CD4-positive, alpha-beta memory T cell (primary cell): Measurements from ENCODE around the gene POFUT1. TPM values are rescaled to one million over a fixed set of nuclear protein-coding genes. Genes with fewer than 3 reads are reported as not detected.

Source experiments
- CTCF ChIA-PET: fragments of 350-600 bp; sonication (Branson Sonifier 250); formaldehyde crosslinking; loops from one replicate; lab custom pipeline; 2021; ENCODE audit warnings: inconsistent platforms; ENCODE audit not compliant: partially characterized antibody; lab: Charles Lee
- POLR2A ChIA-PET: fragments of 350-600 bp; sonication (Branson Sonifier 250); formaldehyde crosslinking; loops from one replicate; lab custom pipeline; 2021; ENCODE audit not compliant: partially characterized antibody; lab: Charles Lee
- DNase-seq, 5 donors: peaks; one replicate each; pipeline versions ENCODE4 v3.0.0 to v3.0.0-alpha.2; 2020 to 2022; ENCODE audit warnings: mixed read lengths in 1 of 5
- H3K27ac ChIP-seq: one replicate; pipeline ENCODE4 v1.7.0; 2013; ENCODE audit warnings: low read depth, low read length
- H3K27me3 ChIP-seq: 2 replicates; pipeline ENCODE4 v1.7.0; 2013; ENCODE audit warnings: mild to moderate bottlenecking, low read length, moderate library complexity; ENCODE audit not compliant: insufficient read depth
- H3K36me3 ChIP-seq: 2 replicates; pipeline ENCODE4 v1.7.0; 2013; ENCODE audit warnings: mild to moderate bottlenecking, low read length, moderate library complexity; ENCODE audit not compliant: insufficient read depth
- H3K4me1 ChIP-seq: 2 replicates; pipeline ENCODE4 v1.7.0; 2013; ENCODE audit warnings: mild to moderate bottlenecking, low read length, moderate library complexity; ENCODE audit not compliant: insufficient read depth
- H3K4me3 ChIP-seq, 2 donors: one replicate each; pipeline ENCODE4 v1.7.0; 2013; ENCODE audit warnings: low read length in 2 of 2, mild to moderate bottlenecking in 1 of 2
- H3K9me3 ChIP-seq, 2 donors: one replicate each; pipeline ENCODE4 v1.7.0; 2013; ENCODE audit warnings: low read length in 2 of 2, control low read depth in 1 of 2; ENCODE audit not compliant: control insufficient read depth in 1 of 2
- H3K27ac Mint-ChIP-seq, 7 donors: one replicate each; pipeline ENCODE4 v1.8.0; 2020 to 2021; ENCODE audit warnings: mixed read lengths in 7 of 7, mild to moderate bottlenecking in 6 of 7, inconsistent platforms in 3 of 7, moderate library complexity in 3 of 7
- H3K27me3 Mint-ChIP-seq, 2 donors: one replicate each; pipeline ENCODE4 v1.8.0; 2020 to 2021; ENCODE audit warnings: mixed read lengths in 2 of 2
- H3K36me3 Mint-ChIP-seq, 2 donors: one replicate each; pipeline ENCODE4 v1.8.0; 2020 to 2021; ENCODE audit warnings: mixed read lengths in 2 of 2, inconsistent platforms in 1 of 2, mild to moderate bottlenecking in 1 of 2
- H3K4me1 Mint-ChIP-seq, 4 donors: one replicate each; pipeline ENCODE4 v1.8.0; 2020 to 2021; ENCODE audit warnings: mixed read lengths in 4 of 4, mild to moderate bottlenecking in 1 of 4
- H3K4me3 Mint-ChIP-seq, 8 donors: one replicate each; pipeline ENCODE4 v1.8.0; 2020 to 2021; ENCODE audit warnings: mixed read lengths in 8 of 8, mild to moderate bottlenecking in 7 of 8, moderate library complexity in 6 of 8, inconsistent platforms in 3 of 8
- H3K9me3 Mint-ChIP-seq, 8 donors: one replicate each; pipeline ENCODE4 v1.8.0; 2020 to 2021; ENCODE audit warnings: mixed read lengths in 8 of 8, mild to moderate bottlenecking in 5 of 8, inconsistent platforms in 3 of 8, moderate library complexity in 1 of 8
- intact Hi-C: fragments of 100-400 bp; cut with micrococcal nuclease; formaldehyde crosslinking; loops from one replicate; pipeline ENCODE4 v1.15.1; 2023
- polyA plus RNA-seq, 2 donors: library from polyadenylated mRNA; unstranded; fragments of 300-500 nt; fragmentation: Illumina TruSeq; gene quantifications; one replicate each; pipeline ENCODE4 v1.2.3, GENCODE V29; 2021
- total RNA-seq, 2 experiments: library from RNA; stranded (reverse); gene quantifications; one replicate each; pipeline ENCODE4 v1.2.3, GENCODE V29; 2021

Gene POFUT1
- total RNA-seq (10 to 100 TPM; 19.7 to 20.8 TPM), polyA plus RNA-seq (10 to 100 TPM; 13.0 to 17.8 TPM)

DNA sequence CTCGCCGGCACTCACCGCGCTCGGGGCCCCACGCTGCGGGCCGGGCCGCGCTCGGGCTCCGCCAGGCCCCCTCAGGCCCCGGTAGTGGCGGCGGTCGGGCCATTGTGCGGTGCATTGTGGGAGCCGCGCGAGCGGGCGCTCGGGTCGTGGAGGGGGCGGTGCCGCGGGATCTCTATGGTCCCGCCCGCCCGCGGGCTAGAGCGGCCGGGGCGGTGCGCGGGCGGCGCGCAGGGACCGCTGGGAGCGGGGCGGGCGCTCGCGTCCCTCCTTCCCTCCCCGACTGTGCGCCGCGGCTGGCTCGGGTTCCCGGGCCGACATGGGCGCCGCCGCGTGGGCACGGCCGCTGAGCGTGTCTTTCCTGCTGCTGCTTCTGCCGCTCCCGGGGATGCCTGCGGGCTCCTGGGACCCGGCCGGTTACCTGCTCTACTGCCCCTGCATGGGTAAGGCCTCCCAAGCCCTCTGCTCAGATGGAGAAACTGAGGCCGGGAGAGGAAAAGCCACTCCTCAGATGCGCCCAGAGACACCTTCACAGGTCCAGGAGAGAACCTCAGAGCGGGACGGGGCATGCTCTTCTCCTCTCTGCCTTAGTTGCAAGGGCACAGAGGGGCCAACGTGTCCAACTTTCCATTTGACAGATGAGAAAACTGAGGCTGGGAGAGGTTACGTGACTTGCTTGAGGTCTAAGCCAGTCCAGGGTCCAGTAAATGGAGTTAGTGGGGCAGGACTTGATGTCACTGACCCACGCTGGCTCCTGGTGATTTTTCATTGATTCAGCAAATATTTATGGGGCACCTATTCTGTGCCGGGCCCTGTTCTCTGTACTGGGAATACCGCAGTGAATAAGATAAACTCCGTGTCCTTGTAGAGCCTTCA, at the start of gene POFUT1, which contains the start of gene PLAGL2:
Gene POFUT1, plus strand, starts transcription at position 255 of the 873 bp plus-strand sequence. Its CDS starts 62 bp downstream, at position 317.
Gene PLAGL2, minus strand, starts transcription at position 118 of the 873 bp plus-strand sequence. CDS start 5,565 bp downstream, outside the sequence.
- Histone ChIP-seq H3K27ac (peak within 1 kb of the TSS; percentile 87), H3K4me3 (peak within 1 kb of the TSS; percentile 62 to 94), H3K36me3 (peaks cover 27% of the 10 kb centered on the region), H3K27me3 (no peaks in the 10 kb centered on the region), H3K4me1 (peaks cover 70% of the 10 kb centered on the region), H3K9me3 (no peaks in the 10 kb centered on the region)
- Mint-ChIP-seq H3K4me1 (peaks cover 62 to 76% (median 72%) of the 10 kb centered on the region in 4 donors), H3K27me3 (no peaks in the 10 kb centered on the region), H3K9me3 (no peaks in the 10 kb centered on the region), H3K36me3 (peaks cover 12 to 42% of the 10 kb centered on the region in 2 donors), H3K4me3 (peak within 1 kb of the TSS; percentile 90 to 97 (median 95)), H3K27ac (peak within 1 kb of the TSS; percentile 90 to 99 (median 97))
- ChIA-PET POLR2A (interaction anchor here (1.0 to 1.3 kb wide), 3 partner anchors 17 to 25 kb away, joined by 3 to 5 read pairs (median 3); no protein-coding TSS in a partner anchor), CTCF (no interaction called here)
- DNase-seq, result peak; percentile 84 to 91 (median 89)
- intact Hi-C loops, result loop anchor here (2.0 to 5.0 kb wide), 5 partner anchors 17 to 279 kb away; partner anchors contain the start of genes KIF3B and TM9SF4

DNA sequence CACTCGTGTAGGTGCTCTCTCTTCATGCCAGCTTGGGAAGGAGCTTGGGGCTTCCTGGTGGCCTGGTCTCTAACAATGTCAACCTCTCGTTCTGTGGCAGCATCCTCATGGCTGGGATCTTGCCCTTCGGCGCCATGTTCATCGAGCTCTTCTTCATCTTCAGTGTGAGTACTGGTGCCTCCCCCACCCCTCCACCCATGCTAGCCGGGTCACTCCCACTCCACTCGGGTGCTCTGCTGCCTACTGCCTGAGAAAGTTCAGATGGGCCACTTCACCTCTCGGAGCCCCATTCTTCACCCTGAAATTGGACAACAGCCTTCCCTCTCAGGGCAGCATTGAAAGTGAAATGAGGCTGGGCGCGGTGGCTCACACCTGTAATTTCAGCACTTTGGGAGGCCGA, 49.3 kb upstream of the POFUT1 start:
- Histone ChIP-seq H3K27ac (no peak overlapping the region), H3K4me3 (no peak overlapping the region), H3K4me1 (no peaks in the 10 kb centered on the region), H3K27me3 (no peaks in the 10 kb centered on the region), H3K9me3 (no peaks in the 10 kb centered on the region), H3K36me3 (peaks cover 55% of the 10 kb centered on the region)
- no peak overlapping the region for H3K27ac Mint-ChIP-seq
- peaks cover 0 to 1% (median 0%) of the 10 kb centered on the region in 4 donors for H3K4me1 Mint-ChIP-seq
- no peak for DNase-seq
- peaks cover 39 to 70% of the 10 kb centered on the region in 2 donors for H3K36me3 Mint-ChIP-seq
- no peak overlapping the region for H3K4me3 Mint-ChIP-seq
- CTCF ChIA-PET, result no interaction called here
- H3K9me3 Mint-ChIP-seq, result no peaks in the 10 kb centered on the region
- intact Hi-C loops, result no loop called here
- POLR2A ChIA-PET, result no interaction called here
- no peaks in the 10 kb centered on the region for H3K27me3 Mint-ChIP-seq

DNA sequence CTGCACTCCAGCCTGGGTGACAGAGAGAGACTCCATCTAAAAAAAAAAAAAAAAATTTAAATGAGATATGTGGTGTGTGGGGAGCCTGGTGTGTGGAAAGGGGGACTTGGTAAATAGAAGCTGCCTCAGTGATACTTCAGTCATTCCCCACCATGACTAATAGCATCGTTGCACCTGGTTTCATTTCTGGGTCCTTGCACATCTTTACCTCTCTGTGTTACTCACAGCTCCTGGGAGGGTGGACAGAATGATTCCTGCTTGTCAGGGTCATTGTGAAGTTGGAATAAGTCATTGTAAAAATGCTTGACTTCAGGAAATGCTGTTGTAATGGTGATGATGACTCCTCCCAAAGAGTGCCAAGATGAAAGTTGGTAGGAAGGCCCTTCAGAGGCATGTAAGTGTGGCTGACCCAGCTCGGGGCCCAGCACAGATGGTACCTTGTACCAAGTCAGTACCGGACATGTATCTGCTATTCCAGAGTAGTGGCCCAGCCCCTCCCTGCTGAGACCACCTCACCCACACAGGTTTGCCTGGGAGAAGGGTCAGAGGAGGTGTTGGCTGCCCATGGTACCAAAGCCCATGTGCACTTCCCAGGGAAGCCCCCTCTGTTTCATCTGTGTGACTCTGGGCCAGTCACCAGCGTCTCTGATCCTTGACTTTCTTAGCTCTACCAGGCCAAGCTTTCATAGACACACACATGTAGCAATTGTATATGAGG, 48.6 kb upstream of the POFUT1 start:
- Mint-ChIP-seq H3K27me3 (no peaks in the 10 kb centered on the region), H3K4me1 (peaks cover 0 to 1% (median 0%) of the 10 kb centered on the region in 4 donors), H3K4me3 (no peak overlapping the region), H3K36me3 (peaks cover 44 to 70% of the 10 kb centered on the region in 2 donors), H3K9me3 (no peaks in the 10 kb centered on the region), H3K27ac (peak overlapping the region in 4 of 7 donors; percentile 12 to 57 (median 30))
- intact Hi-C loops, result no loop called here
- no peaks in the 10 kb centered on the region for H3K27me3 ChIP-seq
- H3K27ac ChIP-seq, result no peak overlapping the region
- CTCF ChIA-PET, result no interaction called here
- H3K4me1 ChIP-seq, result no peaks in the 10 kb centered on the region
- no peaks in the 10 kb centered on the region for H3K9me3 ChIP-seq
- POLR2A ChIA-PET, result no interaction called here
- H3K4me3 ChIP-seq, result no peak overlapping the region
- DNase-seq, result no peak
- H3K36me3 ChIP-seq, result peaks cover 48% of the 10 kb centered on the region

DNA sequence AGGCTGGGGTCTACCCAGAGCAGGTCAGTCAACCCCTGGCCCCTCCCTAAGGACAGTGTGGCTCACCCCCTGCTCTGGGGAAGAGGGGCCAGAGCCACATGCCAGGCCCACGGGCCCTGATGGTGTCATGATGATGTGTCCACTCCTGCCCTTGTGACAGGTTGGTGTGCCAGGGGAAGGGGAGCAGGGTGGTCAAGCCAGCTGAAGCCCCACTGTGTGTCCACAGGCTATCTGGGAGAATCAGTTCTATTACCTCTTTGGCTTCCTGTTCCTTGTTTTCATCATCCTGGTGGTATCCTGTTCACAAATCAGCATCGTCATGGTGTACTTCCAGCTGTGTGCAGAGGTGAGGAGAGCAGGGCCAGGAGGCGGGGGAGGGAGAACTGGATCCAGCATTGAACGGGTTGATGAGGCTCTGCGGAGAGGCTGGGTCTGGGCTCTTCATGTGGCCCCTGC, 47.9 kb upstream of the POFUT1 start:
- DNase-seq, result no peak
- no peaks in the 10 kb centered on the region for H3K9me3 ChIP-seq
- H3K4me1 ChIP-seq, result no peaks in the 10 kb centered on the region
- peaks cover 0 to 1% (median 0%) of the 10 kb centered on the region in 4 donors for H3K4me1 Mint-ChIP-seq
- intact Hi-C loops, result no loop called here
- no peak overlapping the region for H3K4me3 Mint-ChIP-seq
- no peaks in the 10 kb centered on the region for H3K27me3 ChIP-seq
- peaks cover 46 to 70% of the 10 kb centered on the region in 2 donors for H3K36me3 Mint-ChIP-seq
- H3K9me3 Mint-ChIP-seq, result no peaks in the 10 kb centered on the region
- H3K27me3 Mint-ChIP-seq, result no peaks in the 10 kb centered on the region
- CTCF ChIA-PET, result no interaction called here
- peak overlapping the region in 1 of 7 donors; percentile 41 for H3K27ac Mint-ChIP-seq
- H3K27ac ChIP-seq, result no peak overlapping the region
- H3K4me3 ChIP-seq, result no peak overlapping the region
- POLR2A ChIA-PET, result no interaction called here
- H3K36me3 ChIP-seq, result peaks cover 54% of the 10 kb centered on the region

DNA sequence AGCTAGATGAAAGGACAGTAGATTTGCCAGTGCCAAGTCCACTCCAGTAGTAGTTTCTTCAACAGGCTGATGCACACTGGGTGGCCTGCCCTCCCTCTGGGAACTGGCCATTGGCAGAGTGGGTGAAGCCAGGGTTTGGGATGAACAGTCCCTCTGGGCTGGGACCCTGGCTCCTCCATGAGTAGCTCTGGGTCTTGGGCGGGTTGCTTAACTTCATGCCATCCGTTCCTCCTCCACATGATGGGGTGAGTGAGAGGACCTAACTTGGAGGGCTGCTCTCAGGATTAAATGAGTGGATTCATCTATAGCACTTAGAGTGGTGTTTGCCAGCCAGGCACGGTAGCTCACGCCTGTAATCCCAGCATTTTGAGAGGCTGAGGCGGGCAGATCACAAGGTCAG, 47.3 kb upstream of the POFUT1 start:
- no peaks in the 10 kb centered on the region for H3K27me3 ChIP-seq
- intact Hi-C loops, result no loop called here
- H3K4me3 ChIP-seq, result no peak overlapping the region
- H3K36me3 ChIP-seq, result peaks cover 60% of the 10 kb centered on the region
- Mint-ChIP-seq H3K4me3 (no peak overlapping the region), H3K9me3 (no peaks in the 10 kb centered on the region), H3K36me3 (peaks cover 49 to 71% of the 10 kb centered on the region in 2 donors), H3K4me1 (no peaks in the 10 kb centered on the region), H3K27me3 (no peaks in the 10 kb centered on the region), H3K27ac (peak overlapping the region in 2 of 7 donors; percentile 8 to 46)
- ChIA-PET CTCF (no interaction called here), POLR2A (no interaction called here)
- no peaks in the 10 kb centered on the region for H3K4me1 ChIP-seq
- H3K27ac ChIP-seq, result no peak overlapping the region
- H3K9me3 ChIP-seq, result no peaks in the 10 kb centered on the region
- no peak for DNase-seq

DNA sequence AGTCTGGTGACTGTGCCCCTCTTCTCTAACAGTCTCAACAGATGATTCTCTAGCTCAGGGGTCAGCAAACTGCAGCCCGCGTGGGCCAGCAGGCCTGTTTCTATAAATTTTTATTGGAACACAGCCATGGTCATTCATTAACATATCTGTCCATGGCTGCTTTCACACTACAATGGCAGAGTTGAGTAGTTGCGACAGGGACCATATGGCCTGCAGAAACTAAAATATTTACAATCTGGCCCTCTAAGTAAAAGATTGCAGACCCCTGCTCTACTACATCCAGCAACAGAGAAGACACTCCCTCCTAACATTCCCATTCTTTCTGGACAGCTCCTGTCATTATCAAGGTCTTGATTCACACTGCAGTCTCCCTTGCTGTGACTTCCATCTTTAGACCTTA, 45.3 kb upstream of the POFUT1 start:
- Mint-ChIP-seq H3K4me3 (no peak overlapping the region), H3K27ac (peak overlapping the region in 2 of 7 donors; percentile 9 to 28)
- CTCF ChIA-PET, result no interaction called here

DNA sequence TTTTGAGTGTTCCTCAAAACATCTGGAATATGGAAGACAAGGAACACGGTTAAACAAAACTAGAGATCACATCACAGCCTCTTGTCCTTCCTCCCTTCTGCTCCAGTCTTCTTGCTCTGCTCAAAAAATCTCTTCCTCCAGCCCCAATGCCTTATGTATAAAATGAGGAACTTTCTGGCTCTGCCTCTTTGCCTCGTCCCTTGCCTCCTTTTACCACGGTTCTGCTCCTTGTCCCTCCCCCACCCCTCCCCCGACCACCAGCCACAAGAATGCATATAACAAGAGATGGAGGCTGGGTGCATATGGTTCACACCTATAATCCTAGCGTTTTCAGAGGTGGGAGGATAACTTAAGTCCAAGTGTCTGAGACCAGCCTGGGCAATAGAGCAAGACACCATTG, 43.7 kb upstream of the POFUT1 start:
- H3K36me3 ChIP-seq, result peaks cover 55% of the 10 kb centered on the region
- intact Hi-C loops, result no loop called here
- H3K4me3 ChIP-seq, result no peak overlapping the region
- H3K9me3 Mint-ChIP-seq, result no peaks in the 10 kb centered on the region
- no peaks in the 10 kb centered on the region for H3K4me1 ChIP-seq
- H3K27ac Mint-ChIP-seq, result no peak overlapping the region
- no peak for DNase-seq
- H3K27me3 ChIP-seq, result no peaks in the 10 kb centered on the region
- no peaks in the 10 kb centered on the region for H3K4me1 Mint-ChIP-seq
- POLR2A ChIA-PET, result no interaction called here
- H3K4me3 Mint-ChIP-seq, result no peak overlapping the region
- no peaks in the 10 kb centered on the region for H3K27me3 Mint-ChIP-seq
- no peak overlapping the region for H3K27ac ChIP-seq
- CTCF ChIA-PET, result no interaction called here
- peaks cover 57 to 67% of the 10 kb centered on the region in 2 donors for H3K36me3 Mint-ChIP-seq
- no peaks in the 10 kb centered on the region for H3K9me3 ChIP-seq

More for the DNA sequence above, 45.3 kb upstream of the POFUT1 start:
- H3K9me3 Mint-ChIP-seq, result no peaks in the 10 kb centered on the region
- no peak for DNase-seq
- H3K4me1 ChIP-seq, result no peaks in the 10 kb centered on the region
- H3K4me1 Mint-ChIP-seq, result no peaks in the 10 kb centered on the region
- no peaks in the 10 kb centered on the region for H3K27me3 Mint-ChIP-seq
- peaks cover 67% of the 10 kb centered on the region for H3K36me3 ChIP-seq
- no peaks in the 10 kb centered on the region for H3K9me3 ChIP-seq
- no peak overlapping the region for H3K27ac ChIP-seq
- no peaks in the 10 kb centered on the region for H3K27me3 ChIP-seq
- peaks cover 66 to 79% of the 10 kb centered on the region in 2 donors for H3K36me3 Mint-ChIP-seq
- intact Hi-C loops, result no loop called here
- H3K4me3 ChIP-seq, result no peak overlapping the region
- POLR2A ChIA-PET, result no interaction called here
